Lower leg skin (tissue), 3 donors: ENCODE data around the gene CACNA1D.

ENCODE experiments used
- POLR2A ChIP-seq, 2 donors: fragments of 450-650 bp; IDR thresholded peaks; one replicate each; pipeline ENCODE4 v1.6.1; 2016 to 2017; ENCODE audit warnings: antibody characterized with exemption in 2 of 2, mild to moderate bottlenecking in 1 of 2, moderate library complexity in 1 of 2
- TF ChIP-seq, protein P1 (sequence below), 3 donors: fragments of 450-650 bp; IDR thresholded peaks; one replicate each; pipeline ENCODE4 v1.5.1; 2016; ENCODE audit warnings: antibody characterized with exemption in 3 of 3, mild to moderate bottlenecking in 3 of 3, moderate library complexity in 2 of 3

GRCh38 chr3:53534216-53534615 is 39.8 kb downstream of the CACNA1D start:
- TF ChIP-seq, protein P1, sequence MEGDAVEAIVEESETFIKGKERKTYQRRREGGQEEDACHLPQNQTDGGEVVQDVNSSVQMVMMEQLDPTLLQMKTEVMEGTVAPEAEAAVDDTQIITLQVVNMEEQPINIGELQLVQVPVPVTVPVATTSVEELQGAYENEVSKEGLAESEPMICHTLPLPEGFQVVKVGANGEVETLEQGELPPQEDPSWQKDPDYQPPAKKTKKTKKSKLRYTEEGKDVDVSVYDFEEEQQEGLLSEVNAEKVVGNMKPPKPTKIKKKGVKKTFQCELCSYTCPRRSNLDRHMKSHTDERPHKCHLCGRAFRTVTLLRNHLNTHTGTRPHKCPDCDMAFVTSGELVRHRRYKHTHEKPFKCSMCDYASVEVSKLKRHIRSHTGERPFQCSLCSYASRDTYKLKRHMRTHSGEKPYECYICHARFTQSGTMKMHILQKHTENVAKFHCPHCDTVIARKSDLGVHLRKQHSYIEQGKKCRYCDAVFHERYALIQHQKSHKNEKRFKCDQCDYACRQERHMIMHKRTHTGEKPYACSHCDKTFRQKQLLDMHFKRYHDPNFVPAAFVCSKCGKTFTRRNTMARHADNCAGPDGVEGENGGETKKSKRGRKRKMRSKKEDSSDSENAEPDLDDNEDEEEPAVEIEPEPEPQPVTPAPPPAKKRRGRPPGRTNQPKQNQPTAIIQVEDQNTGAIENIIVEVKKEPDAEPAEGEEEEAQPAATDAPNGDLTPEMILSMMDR (IDR thresholded peaks at IDR 0.05) = no peak
- no peak for TF ChIP-seq POLR2A (IDR thresholded peaks at IDR 0.05)
